Activated CD4-positive, alpha-beta T cell treated with anti-CD3 and anti-CD28 coated beads, Interleukin-2, amount 10 ng/mL, durations not matched to agents 7 days and 5 days (primary cell): ENCODE results near the gene GAGE13. TPM values are rescaled to one million over a fixed set of nuclear protein-coding genes. Genes with fewer than 3 reads are reported as not detected.
A peak's percentile ranks its signal among the peaks of the same experiment; 100 is the strongest.
"Not testable (repeated sequence)": the region's sequence is repeated elsewhere in the genome, so short reads cannot be mapped to it uniquely, and the experiment has no call there.

Experiments
- CTCF ChIA-PET: fragments of 350-600 bp; sonication (Branson Sonifier 250); formaldehyde crosslinking; loops from one replicate; lab custom pipeline; 2021; ENCODE audit warnings: antibody characterized with exemption; lab: Charles Lee
- POLR2A ChIA-PET: fragments of 350-600 bp; sonication (Branson Sonifier 250); formaldehyde crosslinking; loops from one replicate; lab custom pipeline; 2021; ENCODE audit warnings: antibody characterized with exemption; lab: Charles Lee
- DNase-seq: peaks from one replicate; pipeline ENCODE4 v3.0.0-alpha.2; 2020
- H3K27ac Mint-ChIP-seq: one replicate; pipeline ENCODE4 v1.8.0; 2021; ENCODE audit warnings: mild to moderate bottlenecking, moderate library complexity, mixed read lengths
- H3K27me3 Mint-ChIP-seq: one replicate; pipeline ENCODE4 v1.8.0; 2021; ENCODE audit warnings: mixed read lengths
- H3K36me3 Mint-ChIP-seq: one replicate; pipeline ENCODE4 v1.8.0; 2021; ENCODE audit warnings: low read depth, mixed read lengths
- H3K4me1 Mint-ChIP-seq: one replicate; pipeline ENCODE4 v1.8.0; 2021; ENCODE audit warnings: mixed read lengths
- H3K4me3 Mint-ChIP-seq: one replicate; pipeline ENCODE4 v1.8.0; 2021; ENCODE audit warnings: mild to moderate bottlenecking, moderate library complexity, mixed read lengths
- H3K9me3 Mint-ChIP-seq: one replicate; pipeline ENCODE4 v1.8.0; 2021; ENCODE audit warnings: mixed read lengths
- total RNA-seq, 2 experiments: library from RNA; stranded (reverse); gene quantifications; one replicate each; pipeline ENCODE4 v1.2.3, GENCODE V29; 2021

Gene GAGE13, protein sequence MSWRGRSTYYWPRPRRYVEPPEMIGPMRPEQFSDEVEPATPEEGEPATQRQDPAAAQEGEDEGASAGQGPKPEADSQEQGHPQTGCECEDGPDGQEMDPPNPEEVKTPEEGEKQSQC
- not detected for total RNA-seq

- H3K27ac Mint-ChIP-seq, H3K9me3 Mint-ChIP-seq, H3K4me1 Mint-ChIP-seq, POLR2A ChIA-PET, H3K27me3 Mint-ChIP-seq, H3K36me3 Mint-ChIP-seq, H3K4me3 Mint-ChIP-seq, DNase-seq, CTCF ChIA-PET: not testable (repeated sequence)
These were observed at the start of gene GAGE13 for GRCh38 chrX:49331282-49331681. GAGE13 (plus strand) TSS chrX:49331582; CDS start chrX:49332738, 1,156 bp downstream.

- Mint-ChIP-seq H3K9me3 (peaks cover 3% of the 10 kb centered on the region), H3K36me3 (peaks cover 35% of the 10 kb centered on the region), H3K27ac (peak overlapping the region; percentile 41), H3K4me1 (peaks cover 47% of the 10 kb centered on the region), H3K4me3 (no peak overlapping the region), H3K27me3 (no peaks in the 10 kb centered on the region)
- POLR2A ChIA-PET: no interaction called here
- DNase-seq: no peak
- CTCF ChIA-PET: no interaction called here
These were observed 48.8 kb upstream of the GAGE13 start for GRCh38 chrX:49282647-49283011.

DNA sequence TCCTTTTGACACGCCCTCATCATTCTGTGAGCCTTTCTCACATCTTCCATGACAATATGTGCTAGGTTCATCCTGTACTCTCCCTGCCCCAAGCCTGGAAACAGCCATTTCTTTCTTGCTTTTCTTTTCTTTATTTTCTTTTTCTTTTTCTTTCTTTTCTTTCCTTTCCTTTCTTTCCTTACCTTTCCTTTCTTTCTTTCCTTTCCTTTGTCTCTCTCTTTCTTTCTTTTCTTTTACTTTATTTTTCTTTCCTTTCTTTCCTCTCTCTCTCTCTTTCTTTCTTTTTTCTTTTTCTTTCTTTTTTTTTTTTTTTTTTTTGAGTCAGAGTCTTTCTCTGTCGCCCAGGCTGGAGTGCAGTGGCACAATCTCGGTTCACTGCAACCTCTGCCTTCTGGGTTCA, 47.2 kb upstream of the GAGE13 start:
- Mint-ChIP-seq H3K9me3 (peaks cover 4% of the 10 kb centered on the region), H3K4me1 (peaks cover 45% of the 10 kb centered on the region), H3K27me3 (no peaks in the 10 kb centered on the region), H3K27ac (no peak overlapping the region), H3K36me3 (peaks cover 30% of the 10 kb centered on the region), H3K4me3 (no peak overlapping the region)
- DNase-seq: no peak
- ChIA-PET CTCF (no interaction called here), POLR2A (no interaction called here)

DNA sequence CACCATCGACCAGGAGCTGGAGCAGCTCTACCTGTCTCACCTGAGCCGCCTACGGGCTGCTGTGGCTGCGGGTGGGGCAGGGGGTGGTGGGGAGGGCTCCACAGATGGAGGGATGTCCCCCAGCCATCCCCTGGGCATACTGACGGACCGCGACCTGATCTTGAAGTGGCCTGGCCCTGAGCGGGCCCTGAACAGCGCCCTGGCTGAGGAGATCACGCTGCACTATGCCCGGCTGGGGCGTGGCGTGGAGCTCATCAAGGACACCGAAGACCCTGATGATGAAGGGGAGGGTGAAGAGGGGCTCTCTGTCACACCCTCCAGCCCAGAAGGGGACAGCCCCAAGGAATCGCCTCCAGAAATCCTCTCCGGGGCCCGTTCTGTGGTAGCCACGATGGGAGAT, 45.2 kb upstream of the GAGE13 start:
- ChIA-PET POLR2A (no interaction called here), CTCF (no interaction called here)
- Mint-ChIP-seq H3K9me3 (peaks cover 4% of the 10 kb centered on the region), H3K36me3 (peaks cover 23% of the 10 kb centered on the region), H3K4me1 (peaks cover 37% of the 10 kb centered on the region), H3K27me3 (no peaks in the 10 kb centered on the region), H3K27ac (no peak overlapping the region), H3K4me3 (no peak overlapping the region)
- no peak for DNase-seq

GRCh38 chrX:49286581-49286980, 44.8 kb upstream of the GAGE13 start:
- CTCF ChIA-PET: no interaction called here

GRCh38 chrX:49287665-49288064, 43.7 kb upstream of the GAGE13 start:
- H3K4me3 Mint-ChIP-seq: no peak overlapping the region
- ChIA-PET POLR2A (no interaction called here), CTCF (interaction anchor here (0.6 to 1.3 kb wide), 3 partner anchors 12 to 192 kb away, joined by 3 to 5 read pairs (median 3); no protein-coding TSS in a partner anchor)
- peaks cover 4% of the 10 kb centered on the region for H3K9me3 Mint-ChIP-seq
- no peak for DNase-seq
- H3K36me3 Mint-ChIP-seq: peaks cover 15% of the 10 kb centered on the region
- no peaks in the 10 kb centered on the region for H3K27me3 Mint-ChIP-seq
- peaks cover 35% of the 10 kb centered on the region for H3K4me1 Mint-ChIP-seq
- H3K27ac Mint-ChIP-seq: peak overlapping the region; percentile 16

More at GRCh38 chrX:49286581-49286980, 44.8 kb upstream of the GAGE13 start:
- no peak overlapping the region for H3K27ac Mint-ChIP-seq
- H3K4me3 Mint-ChIP-seq: no peak overlapping the region
- peaks cover 4% of the 10 kb centered on the region for H3K9me3 Mint-ChIP-seq
- no peak for DNase-seq
- no peaks in the 10 kb centered on the region for H3K27me3 Mint-ChIP-seq
- H3K36me3 Mint-ChIP-seq: peaks cover 21% of the 10 kb centered on the region
- H3K4me1 Mint-ChIP-seq: peaks cover 37% of the 10 kb centered on the region
- POLR2A ChIA-PET: interaction anchor here (0.6 kb wide), 1 partner anchor 12 kb away, joined by 3 read pairs; no protein-coding TSS in a partner anchor

GRCh38 chrX:49290215-49290614, 41.2 kb upstream of the GAGE13 start:
- ChIA-PET POLR2A (no interaction called here), CTCF (no interaction called here)
- no peak for DNase-seq
- H3K4me1 Mint-ChIP-seq: peaks cover 33% of the 10 kb centered on the region
- H3K4me3 Mint-ChIP-seq: no peak overlapping the region
- no peaks in the 10 kb centered on the region for H3K27me3 Mint-ChIP-seq
- peaks cover 11% of the 10 kb centered on the region for H3K36me3 Mint-ChIP-seq
- H3K9me3 Mint-ChIP-seq: peaks cover 4% of the 10 kb centered on the region
- no peak overlapping the region for H3K27ac Mint-ChIP-seq

DNA sequence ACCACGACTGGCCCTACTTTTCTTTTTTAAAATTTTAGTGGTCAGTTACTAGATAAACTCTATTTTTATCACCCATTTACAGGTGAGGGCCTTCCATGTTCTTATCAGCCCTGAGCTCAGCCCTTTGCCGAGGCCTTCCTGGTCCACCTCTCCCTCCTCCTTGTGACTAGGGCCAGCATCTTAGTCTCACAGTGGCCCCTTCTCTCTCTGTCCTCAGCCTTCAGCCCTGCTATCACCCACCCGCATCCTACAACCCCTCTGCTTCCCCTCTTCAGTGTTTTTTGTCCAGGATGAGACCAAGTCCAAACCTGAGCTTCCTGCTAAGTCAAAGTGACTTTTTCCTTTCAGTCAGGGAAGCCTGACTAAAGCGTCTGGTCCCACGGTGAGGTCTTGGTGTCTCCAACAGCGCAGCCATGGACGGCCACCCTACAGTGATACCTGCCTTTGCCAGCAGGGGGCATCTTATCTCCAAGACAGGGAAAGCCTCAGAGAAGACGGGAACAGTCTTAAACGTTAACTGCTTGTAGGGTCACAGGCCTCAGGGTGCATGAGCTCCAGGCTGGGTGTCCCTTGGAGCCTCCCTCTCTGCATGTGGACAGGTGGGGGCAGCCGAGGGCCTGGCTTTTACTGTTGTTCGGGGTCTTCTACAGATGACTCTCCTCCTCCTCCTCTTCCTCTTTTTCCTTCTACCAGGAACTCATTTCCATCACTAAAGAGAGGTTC, 39.6 kb upstream of the GAGE13 start:
- CTCF ChIA-PET: interaction anchor here (0.6 to 2.0 kb wide), 5 partner anchors 11 to 459 kb away, joined by 3 to 10 read pairs (median 3); no protein-coding TSS in a partner anchor
- Mint-ChIP-seq H3K27me3 (no peaks in the 10 kb centered on the region), H3K27ac (peak overlapping the region; percentile 81), H3K36me3 (peaks cover 9% of the 10 kb centered on the region), H3K4me3 (no peak overlapping the region), H3K9me3 (peaks cover 4% of the 10 kb centered on the region), H3K4me1 (peaks cover 35% of the 10 kb centered on the region)
- POLR2A ChIA-PET: no interaction called here
- peak; percentile 76 for DNase-seq

DNA sequence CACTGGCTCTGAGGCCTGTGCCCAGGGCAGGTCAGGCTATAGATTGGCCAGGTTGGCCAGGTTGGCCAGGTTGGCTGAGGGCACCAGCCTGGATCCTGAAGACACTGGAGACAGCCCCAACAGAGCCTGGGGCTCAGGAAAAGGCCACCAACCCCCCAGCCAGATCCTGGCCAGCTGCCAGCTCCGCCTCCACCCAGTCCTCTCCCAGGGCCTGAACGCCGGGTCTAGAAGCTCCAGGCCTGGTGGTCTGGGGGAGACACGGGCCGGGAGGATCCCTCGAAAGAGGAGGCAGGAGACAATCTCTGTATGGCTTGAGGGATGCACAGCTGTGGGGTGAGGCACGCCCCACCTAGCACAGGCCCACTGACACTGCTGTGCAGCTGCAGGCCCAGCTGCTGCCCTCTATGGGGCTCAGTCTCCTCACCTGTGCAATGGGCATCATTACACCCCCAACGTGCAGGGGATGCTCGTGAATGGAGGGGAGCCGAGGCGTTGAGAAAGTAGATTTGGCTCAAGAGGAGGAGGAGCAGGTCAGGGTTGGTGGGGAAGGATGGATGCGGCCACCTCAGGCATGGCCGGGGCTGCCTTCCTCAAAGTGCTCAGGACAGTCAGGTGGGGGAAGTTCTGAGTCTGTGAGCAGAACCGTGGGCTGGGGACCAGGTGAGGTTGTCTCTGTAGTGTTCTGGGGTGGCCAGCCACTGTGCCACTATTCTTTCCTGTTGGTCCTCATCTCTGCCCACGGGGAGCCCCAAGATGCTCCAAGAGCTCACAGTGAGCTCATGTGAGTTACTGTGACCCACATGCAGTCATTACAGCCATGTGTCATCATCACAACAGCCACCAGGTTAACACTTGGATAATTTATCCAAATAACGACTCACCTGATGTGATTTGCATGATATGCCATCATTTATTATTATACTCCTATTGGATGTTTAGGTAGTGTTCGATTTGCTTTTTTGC, 38.7 kb upstream of the GAGE13 start:
- ChIA-PET POLR2A (no interaction called here), CTCF (interaction anchor here (1.3 to 2.0 kb wide), 3 partner anchors 12 to 19 kb away, joined by 3 to 10 read pairs (median 3); no protein-coding TSS in a partner anchor)
- Mint-ChIP-seq H3K27me3 (no peaks in the 10 kb centered on the region), H3K36me3 (peaks cover 5% of the 10 kb centered on the region), H3K27ac (no peak overlapping the region), H3K4me3 (no peak overlapping the region), H3K9me3 (peaks cover under 1% of the 10 kb centered on the region), H3K4me1 (peaks cover 27% of the 10 kb centered on the region)
- no peak for DNase-seq

DNA sequence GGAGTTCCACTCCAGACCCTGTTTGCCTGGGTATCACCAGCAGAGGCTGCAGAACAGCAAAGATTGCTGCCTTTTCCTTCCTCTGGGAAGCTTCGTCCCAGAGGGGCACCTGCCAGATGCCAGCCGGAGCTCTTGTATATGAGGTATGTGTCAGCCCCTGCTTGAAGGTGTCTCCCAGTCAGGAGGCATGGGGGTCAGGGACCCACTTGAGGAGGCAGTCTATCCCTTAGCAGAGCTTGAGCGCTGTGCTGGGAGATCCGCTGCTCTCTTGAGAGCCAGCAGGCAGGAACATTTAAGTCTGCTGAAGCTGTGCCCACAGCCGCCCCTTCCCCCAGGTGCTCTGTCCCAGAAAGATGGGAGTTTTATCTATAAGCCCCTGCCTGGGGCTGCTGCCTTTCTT, 32.1 kb upstream of the GAGE13 start:
- DNase-seq, H3K9me3 Mint-ChIP-seq, H3K4me3 Mint-ChIP-seq, CTCF ChIA-PET, H3K27me3 Mint-ChIP-seq, H3K4me1 Mint-ChIP-seq, H3K27ac Mint-ChIP-seq, POLR2A ChIA-PET, H3K36me3 Mint-ChIP-seq: not testable (repeated sequence)

GRCh38 chrX:49300703-49301102, 30.7 kb upstream of the GAGE13 start:
- Mint-ChIP-seq H3K27ac (no peak overlapping the region), H3K4me1 (peaks cover 2% of the 10 kb centered on the region), H3K9me3 (no peaks in the 10 kb centered on the region), H3K36me3 (no peaks in the 10 kb centered on the region), H3K27me3 (no peaks in the 10 kb centered on the region), H3K4me3 (no peak overlapping the region)
- no peak for DNase-seq
- CTCF ChIA-PET: no interaction called here
- POLR2A ChIA-PET: no interaction called here

DNA sequence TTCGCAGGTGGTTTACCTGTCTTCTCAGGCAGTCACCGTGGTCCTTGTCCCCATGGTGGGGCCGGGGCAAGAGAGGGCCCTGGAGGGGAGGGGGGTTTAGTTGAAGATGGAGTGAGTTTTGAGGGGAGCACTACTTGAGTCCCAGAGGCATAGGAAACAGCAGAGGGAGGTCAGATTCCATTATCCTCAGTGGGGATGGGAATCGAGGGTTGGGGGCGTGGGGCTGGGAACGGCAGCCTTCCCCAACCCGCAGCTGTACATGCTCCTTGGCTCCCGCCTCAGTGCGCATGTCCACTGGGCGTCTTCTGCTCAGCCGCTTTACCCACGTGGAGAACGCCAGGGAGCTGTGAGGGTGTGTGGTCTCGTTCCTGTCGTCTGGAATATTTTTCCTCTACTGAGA, 28.0 kb upstream of the GAGE13 start, which contains the start of gene GAGE10:
Gene GAGE10 (plus strand): TSS at position 301 of the 400 bp plus-strand sequence. CDS start 1,214 bp downstream, outside the sequence.
- CTCF ChIA-PET: no interaction called here
- no peaks in the 10 kb centered on the region for H3K36me3 Mint-ChIP-seq
- DNase-seq: no peak

More for the DNA sequence above, 28.0 kb upstream of the GAGE13 start, which contains the start of gene GAGE10:
- POLR2A ChIA-PET: no interaction called here
- Mint-ChIP-seq H3K27me3 (no peaks in the 10 kb centered on the region), H3K9me3 (no peaks in the 10 kb centered on the region), H3K27ac (no peak within 1 kb of the TSS), H3K4me1 (peaks cover 6% of the 10 kb centered on the region), H3K4me3 (no peak within 1 kb of the TSS)
